H1 (cell line): ENCODE measurements around the gene FBXO46. TPM values are rescaled to one million over a fixed set of nuclear protein-coding genes. Genes with fewer than 3 reads are reported as not detected.

Source experiments
- CTCF ChIA-PET: fragments of 300-600 bp; sonication (Branson Sonifier 250); formaldehyde crosslinking; loops from one replicate; lab custom pipeline; 2021; ENCODE audit not compliant: partially characterized antibody; lab: Charles Lee
- POLR2A ChIA-PET: fragments of 300-600 bp; sonication (Branson Sonifier 250); formaldehyde crosslinking; loops from one replicate; lab custom pipeline; 2021; ENCODE audit warnings: inconsistent platforms; ENCODE audit not compliant: partially characterized antibody; lab: Charles Lee
- DNase-seq, 2 experiments: peaks; one replicate each; pipeline versions ENCODE4 v3.0.0 to v3.0.0-alpha.2; 2010 to 2022; ENCODE audit warnings: low spot score in 2 of 2, low read depth in 1 of 2, mixed read lengths in 1 of 2
- FAIRE-seq: peaks from 2 replicates; lab custom pipeline; 2011; peaks lifted over from hg19 to GRCh38; lab: Jason Lieb, UNC
- H2AFZ ChIP-seq: 2 replicates; pipeline ENCODE4 v1.8.1; 2012; ENCODE audit warnings: low read length, inconsistent platforms
- H2AK5ac ChIP-seq: 2 replicates; pipeline ENCODE4 v1.6.1; 2013; ENCODE audit warnings: low read depth, low read length
- H2BK120ac ChIP-seq: replicated peaks from 2 replicates; pipeline ENCODE3; 2013; ENCODE audit warnings: low read depth, low read length, inconsistent platforms
- H2BK12ac ChIP-seq: 2 replicates; pipeline ENCODE4 v1.6.1; 2013; ENCODE audit warnings: low read depth, low read length
- H2BK15ac ChIP-seq: 2 replicates; pipeline ENCODE4 v1.6.1; 2013; ENCODE audit warnings: low read length
- H2BK20ac ChIP-seq: 2 replicates; pipeline ENCODE4 v1.6.1; 2013; ENCODE audit warnings: low read length
- H2BK5ac ChIP-seq: 2 replicates; pipeline ENCODE4 v1.6.1; 2013; ENCODE audit warnings: low read depth, low read length
- H3K14ac ChIP-seq: 2 replicates; pipeline ENCODE4 v1.6.1; 2013; ENCODE audit warnings: inconsistent platforms; ENCODE audit not compliant: insufficient read length
- H3K18ac ChIP-seq: 2 replicates; pipeline ENCODE4 v1.6.1; 2013; ENCODE audit warnings: low read length; ENCODE audit errors: extremely low read depth
- H3K23ac ChIP-seq: 2 replicates; pipeline ENCODE4 v1.6.1; 2013; ENCODE audit warnings: inconsistent platforms; ENCODE audit not compliant: insufficient read length
- H3K23me2 ChIP-seq: 2 replicates; pipeline ENCODE4 v1.6.1; 2013; ENCODE audit warnings: low read depth, low read length
- H3K27ac ChIP-seq: 2 replicates; pipeline ENCODE4 v1.6.1; 2011; ENCODE audit warnings: low read depth, low read length, inconsistent platforms
- H3K27me3 ChIP-seq, 4 experiments: replicated peaks in 1 of 4; 1 replicate in 1 of 4; 2 replicates in 3 of 4; pipeline versions ENCODE4 v1.6.1 to v1.8.1; 2011 to 2013; ENCODE audit warnings: low read length in 3 of 4, mild to moderate bottlenecking in 3 of 4, inconsistent platforms in 2 of 4, mixed read lengths in 2 of 4, moderate library complexity in 1 of 4; ENCODE audit not compliant: control insufficient read depth in 3 of 4, insufficient read depth in 3 of 4; ENCODE audit errors: extremely low read depth in 1 of 4
- H3K36me3 ChIP-seq, 4 experiments: 2 replicates each; pipeline versions ENCODE4 v1.6.1 to v1.8.1; 2011 to 2013; ENCODE audit warnings: mild to moderate bottlenecking in 4 of 4, low read length in 3 of 4, moderate library complexity in 2 of 4, control low read depth in 1 of 4, inconsistent platforms in 1 of 4; ENCODE audit not compliant: insufficient read depth in 4 of 4, control insufficient read depth in 2 of 4
- H3K4ac ChIP-seq: replicated peaks from 2 replicates; pipeline ENCODE3; 2013; ENCODE audit warnings: low read length, low read depth, mixed read lengths, inconsistent platforms; ENCODE audit not compliant: insufficient read length
- H3K4me1 ChIP-seq, 4 experiments: replicated peaks in 1 of 4; 1 replicate in 1 of 4; 2 replicates in 3 of 4; pipeline versions ENCODE4 v1.6.1 to v1.8.1; 2011 to 2013; ENCODE audit warnings: low read length in 3 of 4, inconsistent platforms in 2 of 4, mixed read lengths in 1 of 4; ENCODE audit not compliant: insufficient read depth in 4 of 4, control insufficient read depth in 3 of 4
- H3K4me2 ChIP-seq, 2 experiments: 2 replicates each; pipeline versions ENCODE4 v1.6.1 to v1.8.1; 2011 to 2013; ENCODE audit warnings: low read depth in 2 of 2, low read length in 2 of 2, control low read depth in 1 of 2, inconsistent platforms in 1 of 2, mild to moderate bottlenecking in 1 of 2; ENCODE audit not compliant: insufficient read depth in 1 of 2
- H3K4me3 ChIP-seq, 4 experiments: fragments of 200-600, 300-600 bp in 1 of 4; sonication (generic), shearing (Covaris generic), sonication (Bioruptor Twin) in 1 of 4; 2 replicates each; pipeline versions ENCODE4 v1.5.1 to v1.8.1; 2011 to 2016; ENCODE audit warnings: low read length in 4 of 4, low read depth in 3 of 4, control low read depth in 2 of 4, inconsistent platforms in 2 of 4, mild to moderate bottlenecking in 2 of 4, mixed read lengths in 1 of 4, moderate library complexity in 1 of 4; ENCODE audit not compliant: insufficient read depth in 2 of 4; ENCODE audit errors: extremely low read depth in 1 of 4
- H3K56ac ChIP-seq: replicated peaks from 2 replicates; pipeline ENCODE3; 2013; ENCODE audit warnings: low read depth, mild to moderate bottlenecking, mixed read lengths, low read length, inconsistent platforms; ENCODE audit not compliant: insufficient read length
- H3K79me1 ChIP-seq: 2 replicates; pipeline ENCODE4 v1.6.1; 2013; ENCODE audit warnings: low read depth, low read length, control low read depth
- H3K79me2 ChIP-seq, 2 experiments: 2 replicates each; pipeline versions ENCODE4 v1.6.1 to v1.8.1; 2012 to 2013; ENCODE audit warnings: low read length in 2 of 2, mild to moderate bottlenecking in 2 of 2, inconsistent platforms in 1 of 2; ENCODE audit not compliant: insufficient read depth in 2 of 2, control insufficient read depth in 1 of 2
- H3K9ac ChIP-seq, 4 experiments: replicated peaks in 1 of 4; 1 replicate in 1 of 4; 2 replicates in 3 of 4; pipeline versions ENCODE4 v1.6.1 to v1.8.1; 2011 to 2013; ENCODE audit warnings: low read depth in 3 of 4, low read length in 3 of 4, control low read depth in 2 of 4, mild to moderate bottlenecking in 2 of 4, moderate library complexity in 2 of 4, inconsistent platforms in 1 of 4; ENCODE audit errors: extremely low read depth in 1 of 4
- H3K9me3 ChIP-seq, 2 experiments: 2 replicates each; pipeline versions ENCODE4 v1.6.1 to v1.8.1; 2012 to 2013; ENCODE audit warnings: mild to moderate bottlenecking in 2 of 2, moderate library complexity in 2 of 2, control low read depth in 1 of 2, inconsistent platforms in 1 of 2, low read depth in 1 of 2, low read length in 1 of 2, mixed read lengths in 1 of 2; ENCODE audit not compliant: insufficient read depth in 2 of 2
- H4K20me1 ChIP-seq, 2 experiments: replicated peaks in 1 of 2; 2 replicates each; pipeline versions ENCODE3 to v1.8.1; 2011 to 2013; ENCODE audit warnings: inconsistent platforms in 2 of 2, low read length in 2 of 2, mild to moderate bottlenecking in 1 of 2; ENCODE audit not compliant: insufficient read depth in 2 of 2, control insufficient read depth in 1 of 2
- H4K5ac ChIP-seq: 2 replicates; pipeline ENCODE4 v1.6.1; 2013; ENCODE audit warnings: low read length, low read depth, mixed read lengths, inconsistent platforms; ENCODE audit not compliant: insufficient read length
- H4K8ac ChIP-seq: 2 replicates; pipeline ENCODE4 v1.8.0; 2013; ENCODE audit warnings: mild to moderate bottlenecking, moderate library complexity, low read length, inconsistent platforms; ENCODE audit not compliant: insufficient read depth; ENCODE audit errors: extremely low read depth
- H4K91ac ChIP-seq: replicated peaks from 2 replicates; pipeline ENCODE3; 2013; ENCODE audit warnings: low read length, mixed read lengths, inconsistent platforms; ENCODE audit not compliant: insufficient read length
- ASH2L ChIP-seq: fragments of 200-600, 300-600 bp; sonication (generic); IDR thresholded peaks from one replicate; pipeline ENCODE4 v1.7.1; 2017; ENCODE audit warnings: low read length
- BCL11A ChIP-seq, 2 experiments: IDR thresholded peaks; one replicate each; pipeline ENCODE4 v1.6.1; 2011; ENCODE audit warnings: low read depth in 2 of 2, low read length in 2 of 2, mild to moderate bottlenecking in 2 of 2
- BRCA1 ChIP-seq: IDR thresholded peaks from 2 replicates; pipeline ENCODE4 v1.6.1; 2012; ENCODE audit warnings: low read depth, low read length, improper control_type of control experiment
- CBX8 ChIP-seq: fragments of 300-800, 300-1000 bp; sonication (generic); IDR thresholded peaks from 2 replicates; pipeline ENCODE4 v1.7.1; 2016; ENCODE audit warnings: low read depth, low read length, borderline replicate concordance
- HDAC6 ChIP-seq: IDR thresholded peaks from one replicate; pipeline ENCODE4 v1.7.1; 2012; ENCODE audit warnings: low read depth, mild to moderate bottlenecking, inconsistent platforms, low read length, moderate library complexity
- PHF8 ChIP-seq: fragments of 200-600 bp; sonication (generic); conservative IDR thresholded peaks from 2 replicates; pipeline ENCODE4 v1.7.1; 2012; ENCODE audit warnings: low read depth, mild to moderate bottlenecking, inconsistent platforms, low read length, moderate library complexity
- RFX5 ChIP-seq: IDR thresholded peaks from 2 replicates; pipeline ENCODE4 v1.6.1; 2011; ENCODE audit warnings: low read depth, low read length, improper control_type of control experiment, borderline replicate concordance
- SUZ12 ChIP-seq: fragments of 200-600 bp; sonication (generic); IDR thresholded peaks from 2 replicates; pipeline ENCODE4 v1.6.1; 2012; ENCODE audit warnings: mild to moderate bottlenecking, inconsistent platforms, low read length, moderate library complexity, mixed read lengths
- YY1 ChIP-seq: IDR thresholded peaks from 2 replicates; pipeline ENCODE4 v1.6.1; 2011; ENCODE audit warnings: low read depth, mild to moderate bottlenecking, low read length
- WGBS, 2 experiments: shearing (Covaris generic) in 1 of 2; methylation state at CpG; one replicate each; pipeline versions ENCODE4 v1.1.6 to v1.1.7; 2013 to 2015; ENCODE audit warnings: low lambda C conversion rate in 2 of 2, mixed read lengths in 2 of 2, inconsistent platforms in 1 of 2, low coverage in 1 of 2, missing lambda C conversion rate in 1 of 2; ENCODE audit not compliant: insufficient replicate concordance in 2 of 2, insufficient coverage in 1 of 2, insufficient read length in 1 of 2; ENCODE audit errors: extremely low coverage in 1 of 2, missing lambda C conversion rate in 1 of 2; 5-methylcytosine and 5-hydroxymethylcytosine counted together
- polyA plus RNA-seq, 7 experiments: library from polyadenylated mRNA; depleted of rRNA in 3 of 7; stranded (reverse) in 5 of 7; unstranded in 2 of 7; fragments of >200 nt in 5 of 7; fragments of 200-250 nt in 2 of 7; gene quantifications; 1 replicate in 5 of 7; 2 replicates in 1 of 7; 4 replicates in 1 of 7; pipeline versions ENCODE4 v1.2.1 to v1.2.3, GENCODE V29; 2011 to 2013; ENCODE audit warnings: missing spikeins in 2 of 7, mixed read lengths in 2 of 7
- total RNA-seq: library from RNA; stranded (reverse); fragmentation: NEBNext Ultra II Directional; extraction: Animal tissue kit (Norgen Biotek cat#: 25700); gene quantifications from 2 replicates; pipeline ENCODE4 v1.2.1, GENCODE V29; 2021

FBXO46 gene
- total and polyA plus RNA-seq, 2 of the 8 experiments (the other 6 are each of a cell fraction or from before 2014, with no cell fraction given) = 11.2 to 38.9 TPM

- ChIA-PET CTCF (interaction anchor here (0.6 to 9.6 kb wide), 25 partner anchors 10 to 201 kb away, joined by 3 to 98 read pairs (median 4); partner anchors contain the start of genes PPM1N, QPCTL, SIX5 and SNRPD2), POLR2A (interaction anchor here (1.1 to 5.1 kb wide), 6 partner anchors 8 to 65 kb away, joined by 3 to 34 read pairs (median 4); partner anchors contain the start of genes QPCTL and SNRPD2)
- H3K4me2 ChIP-seq = peak overlapping the region; percentile 2 to 81; a peak in 3 of 4 replicates
- peaks cover 0 to 24% (median 10%) of the 10 kb centered on the region in 4 experiments; a peak in 5 of 8 replicates for H3K36me3 ChIP-seq
- WGBS, 2 experiments = 13% methylated on average over 48 of the region's 51 CpGs; no CpG with 5 or more reads in 1 of the 2 experiments
- H3K23me2 ChIP-seq = peaks cover 9% of the 10 kb centered on the region
- no peak overlapping the region for H2BK120ac ChIP-seq
- no peak overlapping the region for H2AFZ ChIP-seq
- H3K27ac ChIP-seq = no peak overlapping the region
- no peak overlapping the region for H3K4ac ChIP-seq
- H3K27me3 ChIP-seq = peaks cover 0 to 8% (median 0%) of the 10 kb centered on the region in 4 experiments; a peak in 4 of 7 replicates
- H3K23ac ChIP-seq = no peak overlapping the region
- H3K9ac ChIP-seq = no peak overlapping the region
- peaks cover 0 to 9% (median 5%) of the 10 kb centered on the region in 4 experiments; a peak in 5 of 7 replicates for H3K4me1 ChIP-seq
- no peak overlapping the region for H3K14ac ChIP-seq
- H3K79me1 ChIP-seq = no peaks in the 10 kb centered on the region
- peaks cover 2 to 5% of the 10 kb centered on the region in 2 experiments for H4K20me1 ChIP-seq
- H4K5ac ChIP-seq = no peak overlapping the region
- no peaks in the 10 kb centered on the region for H3K79me2 ChIP-seq
- H3K18ac ChIP-seq = no peak overlapping the region; the same call in 1 of the 2 replicates
- H3K4me3 ChIP-seq = peak overlapping the region in 3 of 4 experiments; percentile 11 to 57 (median 33); a peak in 4 of 8 replicates
- H2BK5ac ChIP-seq = no peak overlapping the region
- no peak overlapping the region for H3K56ac ChIP-seq
- H2BK15ac ChIP-seq = no peak overlapping the region
- no peak overlapping the region for H2AK5ac ChIP-seq
- H2BK12ac ChIP-seq = no peak overlapping the region
- H2BK20ac ChIP-seq = no peak overlapping the region
- FAIRE-seq (no peak), DNase-seq (peak in 1 of 2 experiments; percentile 95)
- no peaks in the 10 kb centered on the region for H3K9me3 ChIP-seq
- H4K8ac ChIP-seq = peak overlapping the region; percentile 69; the same call in 1 of the 2 replicates
- no peak overlapping the region for H4K91ac ChIP-seq
- TF ChIP-seq PHF8 (no peak), HDAC6 (no peak), YY1 (peak; percentile 82; the same call in 1 of the 2 replicates), BRCA1 (no peak), ASH2L (no peak), BCL11A (IDR thresholded peaks at IDR 0.05; ENCODE audit: low read depth in 2 of 2, low read length in 2 of 2) (no peak), CBX8 (no peak), RFX5 (no peak), SUZ12 (no peak)
These were observed 49.2 kb downstream of the FBXO46 start for GRCh38 chr19:45681391-45682015.
